Breast epithelium (tissue), 3 donors: ENCODE data around the gene KLF12.

Source experiments
- CTCF ChIP-seq, 3 donors: fragments of 450-650 bp; IDR thresholded peaks; one replicate each; pipeline ENCODE4 v1.5.1; 2016 to 2017; ENCODE audit warnings: antibody characterized with exemption in 3 of 3, mild to moderate bottlenecking in 3 of 3, moderate library complexity in 3 of 3
- POLR2A ChIP-seq: fragments of 450-650 bp; IDR thresholded peaks from one replicate; pipeline ENCODE4 v1.6.1; 2016; ENCODE audit warnings: antibody characterized with exemption, mild to moderate bottlenecking, moderate library complexity

- TF ChIP-seq CTCF (IDR thresholded peaks at IDR 0.05): no peak
- TF ChIP-seq POLR2A: no peak
These were observed 36.1 kb downstream of the KLF12 start for GRCh38 chr13:74098077-74098476.
